CD14-positive monocyte (primary cell): ENCODE data around the gene CAPN3. TPM values are rescaled to one million over a fixed set of nuclear protein-coding genes. Genes with fewer than 3 reads are reported as not detected.

Source experiments
- DNase-seq, 3 donors: peaks; one replicate each; pipeline ENCODE4 v3.0.0-alpha.2; 2011 to 2022
- H2AFZ ChIP-seq: 2 replicates; pipeline ENCODE4 v1.6.0; 2012; ENCODE audit warnings: mild to moderate bottlenecking, low read depth, low read length, inconsistent platforms; ENCODE audit not compliant: insufficient read depth, poor library complexity, severe bottlenecking
- H3K27ac ChIP-seq, 2 donors: 1 replicate in 1 of 2; 2 replicates in 1 of 2; pipeline ENCODE4 v1.5.1; 2012 to 2013; ENCODE audit warnings: low read length in 2 of 2, control low read depth in 1 of 2, inconsistent platforms in 1 of 2, low read depth in 1 of 2, mild to moderate bottlenecking in 1 of 2
- H3K27me3 ChIP-seq, 2 donors: one replicate each; pipeline versions ENCODE4 v1.6.0 to v1.6.1; 2011 to 2013; ENCODE audit warnings: low read length in 2 of 2; ENCODE audit not compliant: control insufficient read depth in 2 of 2, insufficient read depth in 2 of 2
- H3K36me3 ChIP-seq, 2 donors: replicated peaks in 1 of 2; 1 replicate in 1 of 2; 2 replicates in 1 of 2; pipeline versions ENCODE4 v1.5.1 to v1.6.1; 2012 to 2013; ENCODE audit warnings: low read length in 2 of 2, control low read depth in 1 of 2, inconsistent platforms in 1 of 2, mild to moderate bottlenecking in 1 of 2; ENCODE audit not compliant: insufficient read depth in 2 of 2, control insufficient read depth in 1 of 2
- H3K4me1 ChIP-seq, 2 donors: 1 replicate in 1 of 2; 2 replicates in 1 of 2; pipeline versions ENCODE4 v1.5.1 to v1.6.1; 2012 to 2013; ENCODE audit warnings: low read length in 2 of 2, control low read depth in 1 of 2, inconsistent platforms in 1 of 2, mild to moderate bottlenecking in 1 of 2, moderate library complexity in 1 of 2; ENCODE audit not compliant: insufficient read depth in 2 of 2, control insufficient read depth in 1 of 2
- H3K4me2 ChIP-seq: replicated peaks from 2 replicates; pipeline ENCODE3; 2012; ENCODE audit warnings: low read length, moderate library complexity, mild to moderate bottlenecking; ENCODE audit not compliant: poor library complexity, severe bottlenecking; ENCODE audit errors: extremely low read depth
- H3K4me3 ChIP-seq, 3 experiments: fragments of 200-600 bp in 1 of 3; sonication (generic) in 1 of 3; replicated peaks in 1 of 3; 1 replicate in 2 of 3; 2 replicates in 1 of 3; pipeline ENCODE4 v1.5.1; 2011 to 2013; ENCODE audit warnings: low read length in 3 of 3, mild to moderate bottlenecking in 3 of 3, control low read depth in 2 of 3, low read depth in 2 of 3, inconsistent platforms in 1 of 3, moderate library complexity in 1 of 3
- H3K79me2 ChIP-seq: 2 replicates; pipeline ENCODE4 v1.6.0; 2012; ENCODE audit warnings: mild to moderate bottlenecking, control low read depth, inconsistent platforms, low read length, moderate library complexity; ENCODE audit not compliant: insufficient read depth
- H3K9ac ChIP-seq: 2 replicates; pipeline ENCODE4 v1.6.0; 2017; ENCODE audit warnings: low read length, mild to moderate bottlenecking; ENCODE audit not compliant: insufficient read depth, poor library complexity, severe bottlenecking
- H3K9me3 ChIP-seq, 2 donors: replicated peaks in 1 of 2; 1 replicate in 1 of 2; 2 replicates in 1 of 2; pipeline versions ENCODE4 v1.5.1 to v1.6.1; 2012 to 2013; ENCODE audit warnings: low read length in 2 of 2, control low read depth in 1 of 2; ENCODE audit not compliant: control insufficient read depth in 1 of 2, insufficient read depth in 1 of 2
- H4K20me1 ChIP-seq: 2 replicates; pipeline ENCODE4 v1.6.0; 2012; ENCODE audit warnings: mild to moderate bottlenecking, low read length, control low read depth, moderate library complexity; ENCODE audit not compliant: insufficient read depth
- H3K27ac Mint-ChIP-seq, 7 donors: one replicate each; pipeline ENCODE4 v1.8.0; 2020; ENCODE audit warnings: mild to moderate bottlenecking in 7 of 7, mixed read lengths in 7 of 7, moderate library complexity in 6 of 7, inconsistent platforms in 2 of 7
- H3K27me3 Mint-ChIP-seq, 3 donors: one replicate each; pipeline ENCODE4 v1.8.0; 2021 to 2022; ENCODE audit warnings: low read depth in 3 of 3, mild to moderate bottlenecking in 3 of 3, mixed read lengths in 3 of 3, moderate library complexity in 3 of 3, inconsistent platforms in 1 of 3
- H3K36me3 Mint-ChIP-seq, 2 donors: one replicate each; pipeline ENCODE4 v1.8.0; 2020; ENCODE audit warnings: mixed read lengths in 2 of 2, inconsistent platforms in 1 of 2, mild to moderate bottlenecking in 1 of 2
- H3K4me1 Mint-ChIP-seq: one replicate; pipeline ENCODE4 v1.8.0; 2020; ENCODE audit warnings: mild to moderate bottlenecking, mixed read lengths
- H3K4me3 Mint-ChIP-seq, 2 donors: one replicate each; pipeline ENCODE4 v1.8.0; 2020; ENCODE audit warnings: mild to moderate bottlenecking in 2 of 2, mixed read lengths in 2 of 2, moderate library complexity in 1 of 2
- H3K9me3 Mint-ChIP-seq, 7 donors: one replicate each; pipeline ENCODE4 v1.8.0; 2020 to 2022; ENCODE audit warnings: mixed read lengths in 7 of 7, mild to moderate bottlenecking in 6 of 7, moderate library complexity in 6 of 7, inconsistent platforms in 2 of 7
- WGBS: methylation state at CpG from one replicate; pipeline ENCODE4 v1.1.5; 2013; ENCODE audit warnings: missing lambda C conversion rate; ENCODE audit not compliant: insufficient coverage; 5-methylcytosine and 5-hydroxymethylcytosine counted together
- intact Hi-C, 2 donors: fragments of 100-400 bp; cut with micrococcal nuclease; formaldehyde crosslinking; loops; one replicate each; pipeline versions ENCODE4 v1.15.0 to v1.15.1; 2023
- polyA plus RNA-seq, 3 donors: library from polyadenylated mRNA; depleted of rRNA in 1 of 3; unstranded in 2 of 3; stranded (reverse) in 1 of 3; fragments of 300-500 nt in 2 of 3; fragments of >200 nt in 1 of 3; fragmentation: Illumina TruSeq in 2 of 3; gene quantifications; 1 replicate in 2 of 3; 2 replicates in 1 of 3; pipeline ENCODE4 v1.2.3, GENCODE V29; 2012 to 2021
- TF ChIP-seq, protein P1 (sequence below): fragments of 200-600 bp; IDR thresholded peaks from one replicate; pipeline ENCODE4 v1.8.0; 2022; ENCODE audit warnings: antibody characterized with exemption, mild to moderate bottlenecking

Gene CAPN3
- polyA plus RNA-seq, 3 donors = 2.9 to 76.5 (median 3.6) TPM

DNA sequence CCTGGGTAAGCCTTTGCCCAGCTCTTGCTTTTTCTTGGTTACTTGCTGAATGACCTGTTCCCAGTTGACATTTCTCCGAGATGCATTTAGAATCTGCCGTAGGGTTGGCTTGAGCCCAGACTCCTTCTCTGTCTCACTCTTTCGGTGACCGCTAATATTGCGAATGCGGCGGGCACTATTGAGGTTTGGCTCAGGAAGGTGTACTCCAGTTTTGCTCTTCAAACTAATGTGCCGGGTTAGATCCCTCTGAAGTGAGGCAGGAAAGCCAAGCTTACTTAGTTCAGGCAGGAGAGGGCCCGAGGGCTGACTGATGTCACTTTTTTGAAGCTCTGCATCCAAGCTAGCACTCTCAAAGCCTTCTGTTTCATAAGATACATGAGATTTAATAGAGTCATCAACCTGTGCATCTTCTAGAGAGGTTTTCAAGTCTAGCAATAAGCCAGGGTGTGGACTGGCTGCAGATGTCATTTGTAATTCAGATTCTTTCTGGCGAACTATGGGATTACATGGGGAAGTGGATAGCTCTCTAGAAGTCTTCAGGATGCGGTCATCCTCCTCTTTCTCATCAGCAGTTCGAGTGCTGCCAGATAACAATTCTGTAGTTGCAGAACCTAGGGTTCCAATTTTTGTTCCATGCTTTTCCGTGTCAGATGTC lies 90.6 kb downstream of the CAPN3 start:
- peaks cover 92 to 98% of the 10 kb centered on the region in 2 donors for H3K36me3 ChIP-seq
- no peak overlapping the region for H3K27ac Mint-ChIP-seq

DNA sequence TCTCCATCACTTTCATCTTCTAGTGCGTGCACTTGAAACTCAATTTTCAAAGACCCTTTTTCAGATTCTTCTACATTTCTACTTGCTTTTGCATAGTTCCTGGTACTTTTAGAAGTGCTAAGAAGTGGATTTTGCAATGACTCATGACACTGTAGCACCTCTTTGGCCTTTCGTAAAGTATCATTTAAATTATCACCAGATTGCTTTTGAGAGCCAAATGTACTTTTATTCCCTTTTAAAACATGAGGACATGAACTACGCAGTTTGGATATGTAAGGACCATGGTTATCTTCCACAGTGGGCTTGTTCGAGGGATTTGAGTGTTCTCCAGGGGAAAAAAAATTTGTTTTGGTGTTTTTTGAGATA lies 91.1 kb downstream of the CAPN3 start:
- peaks cover 71 to 85% of the 10 kb centered on the region in 2 donors for H3K36me3 Mint-ChIP-seq
- no peak overlapping the region for H3K27ac ChIP-seq
- DNase-seq = no peak
- no peak overlapping the region for H3K4me3 ChIP-seq
- no peaks in the 10 kb centered on the region for H3K4me1 Mint-ChIP-seq
- no peaks in the 10 kb centered on the region for H3K27me3 ChIP-seq
- 100% methylated on average over 1 of the region's 4 CpGs for WGBS
- H3K27ac Mint-ChIP-seq = no peak overlapping the region
- peaks cover 89 to 98% of the 10 kb centered on the region in 2 donors for H3K36me3 ChIP-seq
- intact Hi-C loops = no loop called here
- no peak overlapping the region for H3K9ac ChIP-seq
- TF ChIP-seq, protein P1, sequence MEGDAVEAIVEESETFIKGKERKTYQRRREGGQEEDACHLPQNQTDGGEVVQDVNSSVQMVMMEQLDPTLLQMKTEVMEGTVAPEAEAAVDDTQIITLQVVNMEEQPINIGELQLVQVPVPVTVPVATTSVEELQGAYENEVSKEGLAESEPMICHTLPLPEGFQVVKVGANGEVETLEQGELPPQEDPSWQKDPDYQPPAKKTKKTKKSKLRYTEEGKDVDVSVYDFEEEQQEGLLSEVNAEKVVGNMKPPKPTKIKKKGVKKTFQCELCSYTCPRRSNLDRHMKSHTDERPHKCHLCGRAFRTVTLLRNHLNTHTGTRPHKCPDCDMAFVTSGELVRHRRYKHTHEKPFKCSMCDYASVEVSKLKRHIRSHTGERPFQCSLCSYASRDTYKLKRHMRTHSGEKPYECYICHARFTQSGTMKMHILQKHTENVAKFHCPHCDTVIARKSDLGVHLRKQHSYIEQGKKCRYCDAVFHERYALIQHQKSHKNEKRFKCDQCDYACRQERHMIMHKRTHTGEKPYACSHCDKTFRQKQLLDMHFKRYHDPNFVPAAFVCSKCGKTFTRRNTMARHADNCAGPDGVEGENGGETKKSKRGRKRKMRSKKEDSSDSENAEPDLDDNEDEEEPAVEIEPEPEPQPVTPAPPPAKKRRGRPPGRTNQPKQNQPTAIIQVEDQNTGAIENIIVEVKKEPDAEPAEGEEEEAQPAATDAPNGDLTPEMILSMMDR = no peak
- no peak overlapping the region for H3K4me2 ChIP-seq
- H2AFZ ChIP-seq = no peak overlapping the region
- no peaks in the 10 kb centered on the region for H3K9me3 ChIP-seq
- no peak overlapping the region for H3K4me3 Mint-ChIP-seq
- H4K20me1 ChIP-seq = peaks cover 100% of the 10 kb centered on the region
- no peaks in the 10 kb centered on the region for H3K4me1 ChIP-seq
- H3K27me3 Mint-ChIP-seq = no peaks in the 10 kb centered on the region
- H3K79me2 ChIP-seq = peaks cover 78% of the 10 kb centered on the region
- H3K9me3 Mint-ChIP-seq = no peaks in the 10 kb centered on the region

More for the DNA sequence above, 90.6 kb downstream of the CAPN3 start:
- H3K9ac ChIP-seq = no peak overlapping the region
- no peak overlapping the region for H3K27ac ChIP-seq
- 100% methylated on average over 10 of the region's 13 CpGs for WGBS
- peaks cover 73% of the 10 kb centered on the region for H3K79me2 ChIP-seq
- TF ChIP-seq, protein P1 = no peak
- H3K9me3 ChIP-seq = no peaks in the 10 kb centered on the region
- H3K9me3 Mint-ChIP-seq = no peaks in the 10 kb centered on the region
- H3K36me3 Mint-ChIP-seq = peaks cover 76 to 89% of the 10 kb centered on the region in 2 donors
- H3K27me3 Mint-ChIP-seq = no peaks in the 10 kb centered on the region
- H3K4me1 ChIP-seq = no peaks in the 10 kb centered on the region
- H4K20me1 ChIP-seq = peaks cover 100% of the 10 kb centered on the region
- no peak for DNase-seq
- H3K4me1 Mint-ChIP-seq = no peaks in the 10 kb centered on the region
- no peak overlapping the region for H2AFZ ChIP-seq
- no peak overlapping the region for H3K4me3 ChIP-seq
- H3K4me2 ChIP-seq = no peak overlapping the region
- intact Hi-C loops = no loop called here
- H3K4me3 Mint-ChIP-seq = no peak overlapping the region
- no peaks in the 10 kb centered on the region for H3K27me3 ChIP-seq
